H1 (cell line): Measurements from ENCODE around the gene SH3RF3.

Source experiments
- CTCF ChIP-seq, 3 experiments: IDR thresholded peaks; 1 replicate in 2 of 3; 2 replicates in 1 of 3; pipeline versions ENCODE4 v1.5.1 to v1.6.1; 2011; ENCODE audit warnings: low read length in 3 of 3, mild to moderate bottlenecking in 3 of 3, inconsistent platforms in 2 of 3, low read depth in 1 of 3, moderate library complexity in 1 of 3; ENCODE audit not compliant: insufficient read depth in 1 of 3; ENCODE audit errors: control extremely low read depth in 1 of 3
- EGR1 ChIP-seq: IDR thresholded peaks from 2 replicates; pipeline ENCODE4 v1.6.1; 2011; ENCODE audit warnings: low read depth, low read length, borderline replicate concordance
- EP300 ChIP-seq, 2 experiments: IDR thresholded peaks; 1 replicate in 1 of 2; 2 replicates in 1 of 2; pipeline ENCODE4 v1.6.1; 2011 to 2012; ENCODE audit warnings: low read depth in 2 of 2, low read length in 2 of 2, mild to moderate bottlenecking in 2 of 2, borderline replicate concordance in 1 of 2, inconsistent platforms in 1 of 2, moderate library complexity in 1 of 2
- FOSL1 ChIP-seq: IDR thresholded peaks from 2 replicates; pipeline ENCODE4 v1.6.1; 2011; ENCODE audit warnings: mild to moderate bottlenecking, low read depth, low read length, moderate library complexity; ENCODE audit not compliant: insufficient read depth
- JUN ChIP-seq: IDR thresholded peaks from 2 replicates; pipeline ENCODE4 v1.6.1; 2011; ENCODE audit warnings: low read depth, mild to moderate bottlenecking, improper control_type of control experiment, low read length
- PHF8 ChIP-seq: fragments of 200-600 bp; sonication (generic); conservative IDR thresholded peaks from 2 replicates; pipeline ENCODE4 v1.7.1; 2012; ENCODE audit warnings: low read depth, mild to moderate bottlenecking, inconsistent platforms, low read length, moderate library complexity
- POLR2A ChIP-seq, 2 experiments: IDR thresholded peaks; 1 replicate in 1 of 2; 2 replicates in 1 of 2; pipeline ENCODE4 v1.6.1; 2011; ENCODE audit warnings: low read depth in 2 of 2, low read length in 2 of 2, mild to moderate bottlenecking in 2 of 2; ENCODE audit errors: control extremely low read depth in 1 of 2
- POLR2AphosphoS5 ChIP-seq: IDR thresholded peaks from 2 replicates; pipeline ENCODE4 v1.6.1; 2011; ENCODE audit warnings: low read depth, low read length
- USF2 ChIP-seq: IDR thresholded peaks from 2 replicates; pipeline ENCODE4 v1.6.1; 2011; ENCODE audit warnings: low read length, improper control_type of control experiment
- TF ChIP-seq, protein P1 (sequence below): IDR thresholded peaks from 2 replicates; pipeline ENCODE4 v1.6.1; 2012; ENCODE audit warnings: inconsistent platforms

- no peak for TF ChIP-seq USF2
- TF ChIP-seq PHF8, result no peak
- no peak for TF ChIP-seq POLR2AphosphoS5
- TF ChIP-seq CTCF (IDR thresholded peaks at IDR 0.05; ENCODE audit: control extremely low read depth in 1 of 3, insufficient read depth in 1 of 3, low read depth in 1 of 3, low read length in 3 of 3), result no peak
- TF ChIP-seq EP300 (IDR thresholded peaks at IDR 0.05; ENCODE audit: borderline replicate concordance in 1 of 2, low read depth in 2 of 2, low read length in 2 of 2), result no peak
- TF ChIP-seq EGR1, result no peak
- TF ChIP-seq FOSL1, result no peak
- no peak for TF ChIP-seq POLR2A (IDR thresholded peaks at IDR 0.05; ENCODE audit: control extremely low read depth in 1 of 2, low read depth in 2 of 2, low read length in 2 of 2)
- TF ChIP-seq JUN, result no peak
- TF ChIP-seq, protein P1, sequence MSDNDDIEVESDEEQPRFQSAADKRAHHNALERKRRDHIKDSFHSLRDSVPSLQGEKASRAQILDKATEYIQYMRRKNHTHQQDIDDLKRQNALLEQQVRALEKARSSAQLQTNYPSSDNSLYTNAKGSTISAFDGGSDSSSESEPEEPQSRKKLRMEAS, result no peak
These were observed 292.6 kb downstream of the SH3RF3 start for GRCh38 chr2:109421642-109422041.
